Right cardiac atrium (tissue), 5 donors: ENCODE measurements around the gene HDAC9. TPM values are rescaled to one million over a fixed set of nuclear protein-coding genes. Genes with fewer than 3 reads are reported as not detected.
A peak's percentile ranks its signal among the peaks of the same experiment; 100 is the strongest.

Experiments used
- ATAC-seq, 2 donors: fragments of 200-7000 bp; cut with Tn5 transposase; one replicate each; pipeline versions ENCODE4 v1.8.0 to v1.9.1; 2020; ENCODE audit warnings: moderate library complexity in 2 of 2, mild to moderate bottlenecking in 1 of 2
- DNase-seq, 3 donors: peaks; one replicate each; pipeline ENCODE4 v3.0.0-alpha.2; 2020
- H3K27ac ChIP-seq: one replicate; pipeline ENCODE4 v1.5.1; 2013; ENCODE audit warnings: mild to moderate bottlenecking, low read length, control low read depth, moderate library complexity
- H3K27me3 ChIP-seq: one replicate; pipeline ENCODE4 v1.6.1; 2013; ENCODE audit not compliant: control insufficient read depth, insufficient read depth
- H3K4me1 ChIP-seq: one replicate; pipeline ENCODE4 v1.6.1; 2013; ENCODE audit warnings: low read length; ENCODE audit not compliant: control insufficient read depth, insufficient read depth
- H3K4me3 ChIP-seq: one replicate; pipeline ENCODE4 v1.5.1; 2013; ENCODE audit warnings: low read length, control low read depth
- H3K9me3 ChIP-seq: one replicate; pipeline ENCODE4 v1.6.1; 2013; ENCODE audit warnings: low read length; ENCODE audit not compliant: control insufficient read depth
- WGBS: extraction: QIAGEN DNeasy Blood & Tissue Kit; methylation state at CpG from one replicate; pipeline ENCODE4 v1.1.7; 2013; 5-methylcytosine and 5-hydroxymethylcytosine counted together
- intact Hi-C, 4 donors: fragments of 100-400 bp; cut with DNase I; formaldehyde crosslinking; loops; one replicate each; pipeline versions ENCODE4 v1.11.0 to v1.14.0; 2022 to 2023
- polyA plus RNA-seq: library from polyadenylated mRNA; stranded (reverse); fragments of 200-250 nt; gene quantifications from one replicate; pipeline ENCODE4 v1.2.3, GENCODE V29; 2013
- total RNA-seq, 4 donors: library from RNA; stranded (reverse); fragmentation: NEBNext Ultra II Directional; extraction: Animal tissue kit (Norgen Biotek cat#: 25700); gene quantifications; one replicate each; pipeline ENCODE4 v1.2.1, GENCODE V29; 2021
- donor health status: healthy with polysubstance abuse.
- donor health status: DM: no; HTN: yes; CAD: no.
- donor health status: DM: no; HTN: no; CAD: no.
- donor health status: DM: no; HTN: yes; CAD: no; lungs with severe emphysema.
- donor health status: DM: yes; HTN: yes; CAD: no.

The HDAC9 gene
- total and polyA plus RNA-seq, 5 donors, result 5.5 to 42.2 (median 22.6) TPM

DNA sequence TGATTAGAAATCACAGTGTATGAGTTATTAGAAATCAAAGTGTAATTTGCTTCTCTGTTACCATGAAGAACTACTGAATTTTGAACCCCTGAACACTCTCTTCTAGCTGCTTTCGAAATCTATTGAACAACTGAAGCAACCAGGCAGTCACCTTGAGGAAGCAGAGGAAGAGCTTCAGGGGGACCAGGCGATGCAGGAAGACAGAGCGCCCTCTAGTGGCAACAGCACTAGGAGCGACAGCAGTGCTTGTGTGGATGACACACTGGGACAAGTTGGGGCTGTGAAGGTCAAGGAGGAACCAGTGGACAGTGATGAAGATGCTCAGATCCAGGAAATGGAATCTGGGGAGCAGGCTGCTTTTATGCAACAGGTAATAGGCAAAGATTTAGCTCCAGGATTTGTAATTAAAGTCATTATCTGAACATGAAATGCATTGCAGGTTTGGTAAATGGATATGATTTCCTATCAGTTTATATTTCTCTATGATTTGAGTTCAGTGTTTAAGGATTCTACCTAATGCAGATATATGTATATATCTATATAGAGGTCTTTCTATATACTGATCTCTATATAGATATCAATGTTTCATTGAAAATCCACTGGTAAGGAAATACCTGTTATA lies 170.7 kb downstream of the HDAC9 start:
- no peak overlapping the region for H3K27ac ChIP-seq
- DNase-seq (peak; percentile 78 to 88 (median 85)), ATAC-seq (peak; percentile 87 to 91)
- H3K4me3 ChIP-seq, result no peak overlapping the region
- no peaks in the 10 kb centered on the region for H3K4me1 ChIP-seq
- intact Hi-C loops, result loop anchor here in 3 of 4 donors (10.0 kb wide), 2 partner anchors 301 to 311 kb away; no protein-coding TSS in a partner anchor
- H3K27me3 ChIP-seq, result no peaks in the 10 kb centered on the region
- H3K9me3 ChIP-seq, result no peaks in the 10 kb centered on the region
- 31% methylated on average over 4 of the region's 4 CpGs for WGBS

DNA sequence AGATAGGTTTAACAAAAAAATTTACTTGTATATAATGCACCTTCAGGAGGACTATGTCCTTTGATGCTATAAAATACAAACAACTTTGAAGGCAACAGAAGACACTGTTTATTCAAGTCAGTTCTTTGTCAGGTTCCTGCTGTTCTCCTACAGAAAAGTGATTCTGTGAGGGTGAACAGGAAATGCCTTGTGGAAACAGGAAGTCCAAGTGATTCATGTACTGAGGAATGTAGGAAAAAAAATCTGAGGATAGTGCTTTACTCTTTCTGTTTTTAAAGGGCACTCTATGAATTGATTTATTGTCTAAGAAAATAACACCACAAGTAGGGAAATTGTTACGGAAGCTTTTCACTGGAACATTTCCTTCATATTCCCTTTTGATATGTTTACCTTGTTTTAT lies 171.9 kb downstream of the HDAC9 start:
- Histone ChIP-seq H3K9me3 (no peaks in the 10 kb centered on the region), H3K27ac (no peak overlapping the region), H3K4me1 (no peaks in the 10 kb centered on the region), H3K4me3 (no peak overlapping the region), H3K27me3 (no peaks in the 10 kb centered on the region)
- intact Hi-C loops, result loop anchor here in 3 of 4 donors (10.0 kb wide), 2 partner anchors 303 to 313 kb away; no protein-coding TSS in a partner anchor
- ATAC-seq (peak; percentile 68 to 80), DNase-seq (no peak)
- WGBS, result 45% methylated on average over 1 of the region's 1 CpG

DNA sequence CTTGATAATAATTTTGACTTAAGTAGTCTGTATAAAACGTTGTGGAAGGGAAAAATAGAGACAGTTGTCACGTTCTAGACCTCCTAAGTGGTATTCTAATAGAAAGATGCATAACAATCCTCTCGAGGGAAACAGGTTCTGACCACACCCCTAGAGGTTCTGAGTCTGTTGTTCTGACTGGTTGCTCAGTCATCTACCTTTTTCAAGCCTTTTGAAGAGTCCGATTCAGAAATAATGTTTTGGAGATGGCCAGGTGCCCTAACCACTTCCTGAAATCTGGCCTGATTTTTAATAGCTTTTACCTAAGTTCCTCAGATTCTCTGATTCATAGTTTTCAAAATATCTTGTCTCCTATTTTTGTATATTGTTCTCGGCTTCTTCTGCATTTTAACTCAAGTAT lies 175.6 kb downstream of the HDAC9 start:
- Histone ChIP-seq H3K9me3 (no peaks in the 10 kb centered on the region), H3K27ac (no peak overlapping the region), H3K27me3 (no peaks in the 10 kb centered on the region), H3K4me1 (no peaks in the 10 kb centered on the region), H3K4me3 (no peak overlapping the region)
- ATAC-seq, result no peak
- WGBS, result 81% methylated on average over 5 of the region's 5 CpGs
- intact Hi-C loops, result no loop called here
- no peak for DNase-seq

DNA sequence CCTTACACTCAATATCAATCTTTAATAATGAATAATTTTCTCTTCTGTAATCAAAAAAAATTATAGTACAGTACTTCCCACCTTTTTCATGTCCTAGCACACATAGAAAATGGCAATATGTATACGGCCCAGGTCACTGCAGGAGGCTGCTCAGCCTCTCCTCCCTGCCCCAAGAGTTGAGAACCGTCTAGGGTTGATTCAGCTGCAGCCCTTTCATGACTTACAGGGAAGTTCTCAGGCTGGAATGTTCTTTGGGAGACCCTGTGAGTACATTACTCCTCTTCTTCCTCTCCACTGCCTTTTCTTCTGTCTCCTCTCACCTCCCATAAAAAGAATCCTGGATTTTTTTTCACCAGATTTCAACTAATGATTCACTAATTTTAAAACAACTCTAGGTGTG lies 180.0 kb downstream of the HDAC9 start:
- no peaks in the 10 kb centered on the region for H3K9me3 ChIP-seq
- no peaks in the 10 kb centered on the region for H3K4me1 ChIP-seq
- ATAC-seq (no peak), DNase-seq (no peak)
- no peak overlapping the region for H3K4me3 ChIP-seq
- WGBS, result 85% methylated on average over 2 of the region's 2 CpGs
- no peak overlapping the region for H3K27ac ChIP-seq
- H3K27me3 ChIP-seq, result no peaks in the 10 kb centered on the region
- intact Hi-C loops, result no loop called here

DNA sequence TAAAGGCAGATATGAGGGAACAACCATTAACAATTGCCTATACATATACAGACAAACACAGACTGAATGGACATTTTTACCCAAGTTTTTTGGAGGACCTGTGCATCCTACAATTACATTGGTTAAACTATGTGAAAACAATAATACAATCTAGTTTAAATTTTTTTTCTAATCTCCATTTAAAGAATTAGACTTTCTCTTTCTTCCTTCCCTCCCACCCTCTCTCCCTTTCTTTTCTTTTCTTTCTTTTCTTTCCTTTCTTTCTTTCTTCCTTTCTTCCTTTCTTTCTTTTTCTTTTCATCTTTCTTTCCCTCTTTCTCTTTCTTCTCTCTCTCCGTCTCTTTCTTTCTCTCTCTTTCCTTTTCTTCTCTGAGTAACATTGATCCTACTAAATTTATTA lies 183.7 kb downstream of the HDAC9 start:
- intact Hi-C loops, result no loop called here
- H3K27ac ChIP-seq, result no peak overlapping the region
- H3K27me3 ChIP-seq, result no peaks in the 10 kb centered on the region
- WGBS, result 94% methylated on average over 1 of the region's 1 CpG
- H3K9me3 ChIP-seq, result no peaks in the 10 kb centered on the region
- no peak overlapping the region for H3K4me3 ChIP-seq
- no peak for ATAC-seq
- no peak for DNase-seq
- H3K4me1 ChIP-seq, result no peaks in the 10 kb centered on the region

DNA sequence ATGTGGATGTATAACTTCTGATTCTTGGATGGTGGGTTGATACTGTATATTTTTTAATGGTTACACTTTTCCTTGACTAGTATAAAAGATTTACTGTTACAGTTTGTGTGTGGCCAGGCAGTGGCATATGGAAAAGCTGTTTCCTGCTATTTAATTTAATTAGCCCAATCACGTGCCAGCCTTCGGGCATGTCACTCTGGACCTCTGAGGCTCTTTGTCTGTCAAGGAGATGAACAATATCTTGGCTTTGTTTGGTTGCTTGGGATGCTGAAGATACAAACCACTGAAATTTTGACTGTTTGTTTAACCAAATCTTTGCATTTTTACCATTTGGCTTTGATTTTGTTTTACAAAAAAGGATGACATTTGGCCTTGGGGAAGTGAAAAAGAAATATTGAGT lies 185.0 kb downstream of the HDAC9 start:
- DNase-seq, result no peak
- no peak overlapping the region for H3K4me3 ChIP-seq
- no peak for ATAC-seq
- no peaks in the 10 kb centered on the region for H3K9me3 ChIP-seq
- no peaks in the 10 kb centered on the region for H3K27me3 ChIP-seq
- H3K27ac ChIP-seq, result no peak overlapping the region
- intact Hi-C loops, result no loop called here
- WGBS, result 74% methylated on average over 2 of the region's 2 CpGs
- H3K4me1 ChIP-seq, result no peaks in the 10 kb centered on the region

DNA sequence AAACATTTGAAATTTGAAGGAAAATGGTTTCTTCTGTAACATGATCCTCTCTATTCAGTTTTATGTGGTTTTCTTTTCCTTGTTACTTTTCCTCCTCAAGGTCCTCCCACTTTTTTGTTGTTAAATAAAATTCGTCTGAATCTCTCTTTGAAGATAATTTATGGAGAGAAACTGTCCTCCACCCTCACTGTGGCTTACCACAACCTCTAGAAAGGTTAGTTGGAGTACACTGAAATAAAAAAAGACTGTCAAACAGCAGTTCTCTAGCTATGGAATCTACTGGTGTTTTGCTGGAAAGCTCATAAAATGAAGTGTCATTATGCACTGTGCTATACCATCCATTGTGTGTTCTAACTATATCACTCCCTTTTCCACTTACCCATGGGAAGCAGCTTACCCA lies 189.4 kb downstream of the HDAC9 start:
- Histone ChIP-seq H3K4me1 (no peaks in the 10 kb centered on the region), H3K27me3 (no peaks in the 10 kb centered on the region), H3K27ac (no peak overlapping the region), H3K9me3 (no peaks in the 10 kb centered on the region), H3K4me3 (no peak overlapping the region)
- intact Hi-C loops, result no loop called here
- no peak for DNase-seq
- WGBS, result 65% methylated on average over 1 of the region's 1 CpG
- no peak for ATAC-seq

DNA sequence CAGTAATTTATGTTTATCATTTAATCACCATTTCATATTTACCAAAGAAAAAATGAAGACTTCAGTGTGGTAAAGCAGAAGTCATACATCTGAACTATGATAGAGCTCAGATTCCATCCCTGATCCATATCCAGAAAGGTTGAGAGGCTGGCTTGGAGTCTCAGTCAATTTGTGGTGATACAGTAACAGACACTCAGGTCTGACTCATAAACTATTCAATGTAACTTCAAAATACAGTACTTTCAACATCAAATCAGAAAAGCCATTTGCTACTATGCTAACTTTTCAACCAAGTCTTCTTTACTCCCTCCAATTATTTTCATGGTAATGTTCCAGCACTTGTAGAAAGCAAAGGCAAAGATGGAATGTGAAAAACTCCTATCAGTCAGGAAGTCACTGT lies 190.4 kb downstream of the HDAC9 start:
- intact Hi-C loops, result no loop called here
- ATAC-seq, result no peak
- Histone ChIP-seq H3K27ac (no peak overlapping the region), H3K27me3 (no peaks in the 10 kb centered on the region), H3K4me3 (no peak overlapping the region), H3K4me1 (no peaks in the 10 kb centered on the region), H3K9me3 (no peaks in the 10 kb centered on the region)
- DNase-seq, result no peak

DNA sequence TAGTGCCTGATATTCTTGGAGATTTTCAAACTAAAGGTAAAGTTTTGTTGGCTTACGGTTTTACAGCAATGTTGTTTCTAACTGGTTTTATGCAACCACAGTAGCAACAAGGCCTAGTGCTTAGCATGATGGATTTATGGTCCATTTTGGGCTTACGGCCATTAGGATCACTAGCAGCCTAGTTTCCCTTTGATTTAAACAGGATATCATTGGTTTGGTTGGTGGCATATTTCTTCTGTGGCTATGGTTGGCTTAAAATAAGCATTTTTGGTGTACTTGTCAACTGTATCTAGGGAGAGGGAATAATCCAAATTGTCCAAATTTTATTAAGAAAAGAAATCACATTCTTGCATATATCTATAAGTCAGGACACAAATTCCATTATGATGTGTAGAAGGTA lies 194.0 kb downstream of the HDAC9 start:
- no peaks in the 10 kb centered on the region for H3K4me1 ChIP-seq

DNA sequence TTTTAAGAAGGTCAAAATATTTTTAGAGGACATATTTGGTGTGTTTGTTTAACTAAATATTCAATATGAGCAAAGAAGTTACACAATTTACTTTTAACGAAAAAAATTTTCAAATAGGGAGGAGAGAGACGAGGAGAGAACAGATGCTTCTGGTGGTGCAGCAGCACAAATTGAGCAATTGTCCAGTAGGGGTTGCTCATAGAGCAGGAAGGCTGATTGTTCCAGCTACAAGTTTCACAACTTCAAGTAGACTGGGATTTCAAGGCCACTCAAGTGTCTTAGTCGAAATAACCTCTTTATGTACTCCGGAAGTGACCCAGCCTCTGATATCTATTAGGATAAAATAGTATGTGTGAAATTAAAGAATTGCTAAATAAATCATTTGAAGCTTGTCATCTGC lies 197.9 kb downstream of the HDAC9 start:
- Histone ChIP-seq H3K4me1 (no peaks in the 10 kb centered on the region), H3K27me3 (no peaks in the 10 kb centered on the region), H3K4me3 (no peak overlapping the region), H3K27ac (no peak overlapping the region), H3K9me3 (no peaks in the 10 kb centered on the region)
- 34% methylated on average over 4 of the region's 4 CpGs for WGBS
- ATAC-seq, result peak; percentile 78 to 80
- intact Hi-C loops, result no loop called here
- DNase-seq, result peak in 2 of 3 donors; percentile 21 to 36

More for the DNA sequence above, 194.0 kb downstream of the HDAC9 start:
- no peak for ATAC-seq
- DNase-seq, result no peak
- Histone ChIP-seq H3K27ac (no peak overlapping the region), H3K9me3 (no peaks in the 10 kb centered on the region), H3K4me3 (no peak overlapping the region), H3K27me3 (no peaks in the 10 kb centered on the region)
- intact Hi-C loops, result no loop called here
- WGBS, result 94% methylated on average over 2 of the region's 2 CpGs

DNA sequence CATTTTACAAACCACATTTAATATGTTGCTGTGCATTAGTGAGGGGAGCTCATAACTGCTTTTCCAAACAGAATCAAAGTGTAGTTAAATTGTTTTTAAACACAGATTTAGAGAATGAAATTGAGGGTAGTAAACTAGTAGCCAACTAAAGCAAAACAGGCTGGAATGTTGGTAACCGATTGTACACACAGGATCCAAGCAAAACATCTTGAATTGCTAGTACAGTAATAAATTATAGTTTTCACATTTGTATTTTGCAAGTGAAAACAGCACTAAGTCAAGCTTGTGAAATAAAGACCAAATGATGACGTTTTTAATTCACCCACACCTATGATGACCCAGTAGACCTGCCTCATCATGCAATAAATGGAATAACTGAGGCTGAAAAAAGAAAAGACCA lies 198.3 kb downstream of the HDAC9 start:
- no peaks in the 10 kb centered on the region for H3K4me1 ChIP-seq
- H3K27me3 ChIP-seq, result no peaks in the 10 kb centered on the region
- intact Hi-C loops, result no loop called here
- ATAC-seq (no peak), DNase-seq (no peak)
- H3K27ac ChIP-seq, result no peak overlapping the region
- H3K9me3 ChIP-seq, result no peaks in the 10 kb centered on the region
- WGBS, result 64% methylated on average over 2 of the region's 2 CpGs
- no peak overlapping the region for H3K4me3 ChIP-seq

DNA sequence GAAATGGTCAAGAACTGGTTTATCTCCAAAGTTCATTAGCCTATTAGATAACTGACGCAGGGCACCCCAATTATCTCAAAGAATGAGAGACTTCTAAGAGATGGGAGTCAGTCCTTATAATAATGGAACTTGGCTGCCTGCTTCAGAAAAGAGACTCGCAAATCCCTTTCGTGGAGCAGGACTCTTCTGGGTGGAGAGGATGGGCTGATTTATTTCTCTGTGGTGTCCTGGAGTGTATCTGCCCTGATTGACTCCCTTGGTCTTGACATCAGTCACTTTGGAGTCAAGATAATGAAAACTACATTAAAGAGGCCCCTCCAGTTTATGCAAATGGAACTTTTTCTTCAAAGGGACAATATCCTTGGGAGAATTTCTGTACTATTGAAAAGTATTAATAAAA lies 198.9 kb downstream of the HDAC9 start:
- no peak for ATAC-seq
- intact Hi-C loops, result no loop called here
- H3K4me1 ChIP-seq, result no peaks in the 10 kb centered on the region
- H3K9me3 ChIP-seq, result no peaks in the 10 kb centered on the region
- no peak overlapping the region for H3K27ac ChIP-seq
- 84% methylated on average over 3 of the region's 3 CpGs for WGBS
- no peak for DNase-seq
- H3K4me3 ChIP-seq, result no peak overlapping the region
- no peaks in the 10 kb centered on the region for H3K27me3 ChIP-seq
